Liver (tissue), 9 donors: ENCODE data around the gene SLC5A1. TPM values are rescaled to one million over a fixed set of nuclear protein-coding genes. Genes with fewer than 3 reads are reported as not detected.

ENCODE experiments used
- DNase-seq: peaks from one replicate; pipeline ENCODE4 v3.0.0-alpha.2; 2017; ENCODE audit warnings: low spot score
- H3K27ac ChIP-seq, 2 donors: one replicate each; pipeline ENCODE4 v1.7.0; 2013; ENCODE audit warnings: inconsistent platforms in 2 of 2, low read length in 2 of 2, control low read depth in 1 of 2, low read depth in 1 of 2, mild to moderate bottlenecking in 1 of 2
- H3K27me3 ChIP-seq, 4 donors: one replicate each; pipeline versions ENCODE4 v1.6.1 to v1.7.0; 2013; ENCODE audit warnings: low read length in 3 of 4, inconsistent platforms in 1 of 4, mild to moderate bottlenecking in 1 of 4, moderate library complexity in 1 of 4; ENCODE audit not compliant: control insufficient read depth in 4 of 4, insufficient read depth in 4 of 4
- H3K36me3 ChIP-seq, 4 donors: one replicate each; pipeline versions ENCODE4 v1.6.1 to v1.7.0; 2013; ENCODE audit warnings: low read length in 3 of 4, mild to moderate bottlenecking in 3 of 4, low read depth in 1 of 4, moderate library complexity in 1 of 4; ENCODE audit not compliant: control insufficient read depth in 4 of 4, insufficient read depth in 3 of 4
- H3K4me1 ChIP-seq, 4 donors: one replicate each; pipeline versions ENCODE4 v1.6.1 to v1.7.0; 2013; ENCODE audit warnings: low read length in 3 of 4, mild to moderate bottlenecking in 3 of 4, moderate library complexity in 1 of 4; ENCODE audit not compliant: control insufficient read depth in 4 of 4, insufficient read depth in 4 of 4
- H3K4me3 ChIP-seq, 3 donors: one replicate each; pipeline versions ENCODE4 v1.6.1 to v1.7.0; 2013; ENCODE audit warnings: low read length in 3 of 3, control low read depth in 1 of 3, low read depth in 1 of 3, mild to moderate bottlenecking in 1 of 3
- H3K9ac ChIP-seq, 2 donors: one replicate each; pipeline ENCODE4 v1.7.0; 2013; ENCODE audit warnings: low read length in 2 of 2, mild to moderate bottlenecking in 2 of 2, moderate library complexity in 2 of 2, control low read depth in 1 of 2, low read depth in 1 of 2
- H3K9me3 ChIP-seq, 4 donors: one replicate each; pipeline versions ENCODE4 v1.6.1 to v1.7.0; 2013; ENCODE audit warnings: low read length in 3 of 4; ENCODE audit not compliant: control insufficient read depth in 4 of 4
- EGR1 ChIP-seq, 2 donors: IDR thresholded peaks; 2 replicates each; pipeline ENCODE4 v1.6.1; 2016 to 2018; ENCODE audit warnings: antibody characterized with exemption in 2 of 2, low read depth in 2 of 2
- FOXA1 ChIP-seq: IDR thresholded peaks from 2 replicates; pipeline ENCODE4 v1.6.1; 2016; ENCODE audit warnings: antibody characterized with exemption
- FOXA2 ChIP-seq: IDR thresholded peaks from 2 replicates; pipeline ENCODE4 v1.6.1; 2016; ENCODE audit warnings: antibody characterized with exemption
- GABPA ChIP-seq, 2 donors: IDR thresholded peaks in 1 of 2; conservative IDR thresholded peaks in 1 of 2; 2 replicates each; pipeline ENCODE4 v1.6.1; 2016; ENCODE audit warnings: antibody characterized with exemption in 2 of 2, mild to moderate bottlenecking in 1 of 2, moderate library complexity in 1 of 2
- HNF4A ChIP-seq, 2 donors: conservative IDR thresholded peaks; 2 replicates each; pipeline ENCODE4 v1.6.1; 2016; ENCODE audit warnings: antibody characterized with exemption in 2 of 2, mild to moderate bottlenecking in 2 of 2
- HNF4G ChIP-seq: IDR thresholded peaks from 2 replicates; pipeline ENCODE4 v1.6.1; 2016; ENCODE audit warnings: antibody characterized with exemption
- JUND ChIP-seq, 2 donors: IDR thresholded peaks; 2 replicates each; pipeline ENCODE4 v1.6.1; 2016; ENCODE audit warnings: antibody characterized with exemption in 2 of 2
- NR2F2 ChIP-seq: IDR thresholded peaks from 2 replicates; pipeline ENCODE4 v1.6.1; 2016; ENCODE audit warnings: antibody characterized with exemption
- RAD21 ChIP-seq, 2 donors: IDR thresholded peaks; 2 replicates each; pipeline ENCODE4 v1.6.1; 2016; ENCODE audit warnings: antibody characterized with exemption in 2 of 2, mild to moderate bottlenecking in 2 of 2
- RXRA ChIP-seq, 2 donors: IDR thresholded peaks; 2 replicates each; pipeline ENCODE4 v1.6.1; 2017 to 2018; ENCODE audit warnings: antibody characterized with exemption in 2 of 2, mild to moderate bottlenecking in 1 of 2
- SP1 ChIP-seq: IDR thresholded peaks from 2 replicates; pipeline ENCODE4 v1.6.1; 2018; ENCODE audit warnings: antibody characterized with exemption, mild to moderate bottlenecking
- TAF1 ChIP-seq: conservative IDR thresholded peaks from 2 replicates; pipeline ENCODE4 v1.6.1; 2016; ENCODE audit warnings: antibody characterized with exemption, mild to moderate bottlenecking
- YY1 ChIP-seq: IDR thresholded peaks from 2 replicates; pipeline ENCODE4 v1.6.1; 2016; ENCODE audit warnings: antibody characterized with exemption, mild to moderate bottlenecking
- WGBS: extraction: QIAGEN DNeasy Blood & Tissue Kit; methylation state at CpG from one replicate; pipeline ENCODE4 v1.1.7; 2013; 5-methylcytosine and 5-hydroxymethylcytosine counted together
- polyA plus RNA-seq, 2 donors: library from polyadenylated mRNA; stranded (reverse) in 1 of 2; unstranded in 1 of 2; fragments of 200-250 nt in 1 of 2; fragments of >200 nt in 1 of 2; fragmentation: Nextera tagmentation in 1 of 2; extraction: Ambion mirVana in 1 of 2; gene quantifications; one replicate each; pipeline versions ENCODE4 v1.2.1 to v1.2.3, GENCODE V29; 2013 to 2015
- total RNA-seq, 2 donors: library from RNA; depleted of rRNA; stranded (reverse); fragments of >200 nt; gene quantifications; one replicate each; pipeline ENCODE4 v1.2.3, GENCODE V29; 2014
- TF ChIP-seq, protein P1 (sequence below): IDR thresholded peaks from 2 replicates; pipeline ENCODE4 v1.6.1; 2016; ENCODE audit warnings: antibody characterized with exemption
- TF ChIP-seq, protein P2 (sequence below): fragments of 150-350 bp; IDR thresholded peaks from 2 replicates; pipeline ENCODE4 v1.5.1; 2017; ENCODE audit warnings: improper control_type of control experiment, low read depth, low read length; ENCODE audit not compliant: missing input control
- TF ChIP-seq, protein P3 (sequence below): IDR thresholded peaks from 2 replicates; pipeline ENCODE4 v1.6.1; 2016; ENCODE audit warnings: antibody characterized with exemption
- TF ChIP-seq, protein P4 (sequence below): IDR thresholded peaks from 2 replicates; pipeline ENCODE4 v1.6.1; 2016; ENCODE audit warnings: antibody characterized with exemption, mild to moderate bottlenecking
- TF ChIP-seq, protein P5 (sequence below): IDR thresholded peaks from 2 replicates; pipeline ENCODE4 v1.6.1; 2016; ENCODE audit warnings: antibody characterized with exemption
- donor health status: healthy.
- donor health status: healthy.
- donor health status: healthy.
- donor health status: healthy.
- donor health status: healthy.

Gene SLC5A1
- total and polyA plus RNA-seq, 4 donors, result under 0.01 to 6.4 (median 2.5) TPM

DNA sequence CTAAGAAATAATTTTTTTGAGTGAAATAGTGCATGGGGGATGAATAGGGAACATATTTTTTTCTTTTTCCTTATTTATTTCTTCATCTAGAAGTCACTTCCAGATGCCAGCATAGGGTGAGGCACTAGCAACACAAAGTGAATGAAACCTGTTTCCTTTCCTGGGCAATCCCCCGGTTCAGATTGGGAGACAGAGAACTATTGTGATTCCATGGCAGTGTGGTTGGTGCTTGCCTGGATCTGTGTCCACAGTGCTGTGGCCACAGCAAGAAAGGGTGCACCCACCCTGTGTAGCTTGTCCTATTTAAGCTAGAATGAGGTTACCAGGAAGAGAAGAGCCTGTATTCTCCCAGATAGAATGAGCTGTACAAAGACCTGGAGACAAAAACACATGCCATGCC lies 57.6 kb downstream of the SLC5A1 start:
- H3K4me3 ChIP-seq, result no peak overlapping the region
- no peaks in the 10 kb centered on the region for H3K9me3 ChIP-seq
- H3K9ac ChIP-seq, result no peak overlapping the region
- no peaks in the 10 kb centered on the region for H3K27me3 ChIP-seq
- H3K27ac ChIP-seq, result no peak overlapping the region
- no peaks in the 10 kb centered on the region for H3K36me3 ChIP-seq
- 39% methylated on average over 1 of the region's 1 CpG for WGBS
- DNase-seq, result no peak
- H3K4me1 ChIP-seq, result no peaks in the 10 kb centered on the region
- TF ChIP-seq EGR1 (IDR thresholded peaks at IDR 0.05; ENCODE audit: low read depth in 2 of 2) (no peak), GABPA (IDR thresholded peaks at IDR 0.05 in 1 of 2, conservative IDR thresholded peaks at IDR 0.05 in 1 of 2) (no peak), YY1 (no peak), RAD21 (IDR thresholded peaks at IDR 0.05) (no peak), FOXA1 (no peak), HNF4A (conservative IDR thresholded peaks at IDR 0.05) (no peak), JUND (IDR thresholded peaks at IDR 0.05) (no peak), FOXA2 (no peak), SP1 (no peak), HNF4G (no peak), TAF1 (no peak), NR2F2 (no peak), RXRA (IDR thresholded peaks at IDR 0.05) (no peak)
- TF ChIP-seq, protein P1, sequence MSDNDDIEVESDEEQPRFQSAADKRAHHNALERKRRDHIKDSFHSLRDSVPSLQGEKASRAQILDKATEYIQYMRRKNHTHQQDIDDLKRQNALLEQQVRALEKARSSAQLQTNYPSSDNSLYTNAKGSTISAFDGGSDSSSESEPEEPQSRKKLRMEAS, result no peak
- TF ChIP-seq, protein P2, sequence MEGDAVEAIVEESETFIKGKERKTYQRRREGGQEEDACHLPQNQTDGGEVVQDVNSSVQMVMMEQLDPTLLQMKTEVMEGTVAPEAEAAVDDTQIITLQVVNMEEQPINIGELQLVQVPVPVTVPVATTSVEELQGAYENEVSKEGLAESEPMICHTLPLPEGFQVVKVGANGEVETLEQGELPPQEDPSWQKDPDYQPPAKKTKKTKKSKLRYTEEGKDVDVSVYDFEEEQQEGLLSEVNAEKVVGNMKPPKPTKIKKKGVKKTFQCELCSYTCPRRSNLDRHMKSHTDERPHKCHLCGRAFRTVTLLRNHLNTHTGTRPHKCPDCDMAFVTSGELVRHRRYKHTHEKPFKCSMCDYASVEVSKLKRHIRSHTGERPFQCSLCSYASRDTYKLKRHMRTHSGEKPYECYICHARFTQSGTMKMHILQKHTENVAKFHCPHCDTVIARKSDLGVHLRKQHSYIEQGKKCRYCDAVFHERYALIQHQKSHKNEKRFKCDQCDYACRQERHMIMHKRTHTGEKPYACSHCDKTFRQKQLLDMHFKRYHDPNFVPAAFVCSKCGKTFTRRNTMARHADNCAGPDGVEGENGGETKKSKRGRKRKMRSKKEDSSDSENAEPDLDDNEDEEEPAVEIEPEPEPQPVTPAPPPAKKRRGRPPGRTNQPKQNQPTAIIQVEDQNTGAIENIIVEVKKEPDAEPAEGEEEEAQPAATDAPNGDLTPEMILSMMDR, result no peak
- TF ChIP-seq, protein P3, sequence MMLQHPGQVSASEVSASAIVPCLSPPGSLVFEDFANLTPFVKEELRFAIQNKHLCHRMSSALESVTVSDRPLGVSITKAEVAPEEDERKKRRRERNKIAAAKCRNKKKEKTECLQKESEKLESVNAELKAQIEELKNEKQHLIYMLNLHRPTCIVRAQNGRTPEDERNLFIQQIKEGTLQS, result no peak
- TF ChIP-seq, protein P4, sequence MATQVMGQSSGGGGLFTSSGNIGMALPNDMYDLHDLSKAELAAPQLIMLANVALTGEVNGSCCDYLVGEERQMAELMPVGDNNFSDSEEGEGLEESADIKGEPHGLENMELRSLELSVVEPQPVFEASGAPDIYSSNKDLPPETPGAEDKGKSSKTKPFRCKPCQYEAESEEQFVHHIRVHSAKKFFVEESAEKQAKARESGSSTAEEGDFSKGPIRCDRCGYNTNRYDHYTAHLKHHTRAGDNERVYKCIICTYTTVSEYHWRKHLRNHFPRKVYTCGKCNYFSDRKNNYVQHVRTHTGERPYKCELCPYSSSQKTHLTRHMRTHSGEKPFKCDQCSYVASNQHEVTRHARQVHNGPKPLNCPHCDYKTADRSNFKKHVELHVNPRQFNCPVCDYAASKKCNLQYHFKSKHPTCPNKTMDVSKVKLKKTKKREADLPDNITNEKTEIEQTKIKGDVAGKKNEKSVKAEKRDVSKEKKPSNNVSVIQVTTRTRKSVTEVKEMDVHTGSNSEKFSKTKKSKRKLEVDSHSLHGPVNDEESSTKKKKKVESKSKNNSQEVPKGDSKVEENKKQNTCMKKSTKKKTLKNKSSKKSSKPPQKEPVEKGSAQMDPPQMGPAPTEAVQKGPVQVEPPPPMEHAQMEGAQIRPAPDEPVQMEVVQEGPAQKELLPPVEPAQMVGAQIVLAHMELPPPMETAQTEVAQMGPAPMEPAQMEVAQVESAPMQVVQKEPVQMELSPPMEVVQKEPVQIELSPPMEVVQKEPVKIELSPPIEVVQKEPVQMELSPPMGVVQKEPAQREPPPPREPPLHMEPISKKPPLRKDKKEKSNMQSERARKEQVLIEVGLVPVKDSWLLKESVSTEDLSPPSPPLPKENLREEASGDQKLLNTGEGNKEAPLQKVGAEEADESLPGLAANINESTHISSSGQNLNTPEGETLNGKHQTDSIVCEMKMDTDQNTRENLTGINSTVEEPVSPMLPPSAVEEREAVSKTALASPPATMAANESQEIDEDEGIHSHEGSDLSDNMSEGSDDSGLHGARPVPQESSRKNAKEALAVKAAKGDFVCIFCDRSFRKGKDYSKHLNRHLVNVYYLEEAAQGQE, result no peak
- TF ChIP-seq, protein P5, sequence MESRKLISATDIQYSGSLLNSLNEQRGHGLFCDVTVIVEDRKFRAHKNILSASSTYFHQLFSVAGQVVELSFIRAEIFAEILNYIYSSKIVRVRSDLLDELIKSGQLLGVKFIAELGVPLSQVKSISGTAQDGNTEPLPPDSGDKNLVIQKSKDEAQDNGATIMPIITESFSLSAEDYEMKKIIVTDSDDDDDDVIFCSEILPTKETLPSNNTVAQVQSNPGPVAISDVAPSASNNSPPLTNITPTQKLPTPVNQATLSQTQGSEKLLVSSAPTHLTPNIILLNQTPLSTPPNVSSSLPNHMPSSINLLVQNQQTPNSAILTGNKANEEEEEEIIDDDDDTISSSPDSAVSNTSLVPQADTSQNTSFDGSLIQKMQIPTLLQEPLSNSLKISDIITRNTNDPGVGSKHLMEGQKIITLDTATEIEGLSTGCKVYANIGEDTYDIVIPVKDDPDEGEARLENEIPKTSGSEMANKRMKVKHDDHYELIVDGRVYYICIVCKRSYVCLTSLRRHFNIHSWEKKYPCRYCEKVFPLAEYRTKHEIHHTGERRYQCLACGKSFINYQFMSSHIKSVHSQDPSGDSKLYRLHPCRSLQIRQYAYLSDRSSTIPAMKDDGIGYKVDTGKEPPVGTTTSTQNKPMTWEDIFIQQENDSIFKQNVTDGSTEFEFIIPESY, result no peak
